ENCODE data around the gene CACNA1C. TPM values are rescaled to one million over a fixed set of nuclear protein-coding genes. Genes with fewer than 3 reads are reported as not detected.

CACNA1C gene
- total and polyA plus RNA-seq, 10 of the 15 experiments (the other 5 are each of a cell fraction or from before 2014, with no cell fraction given): under 0.01 to 0.15 (median 0.09) TPM; not detected in 5

- TF ChIP-seq CHD4 (IDR thresholded peaks at IDR 0.05) (no peak), NRF1 (conservative IDR thresholded peaks at IDR 0.05; ENCODE audit: low read depth, low read length) (no peak), EED (IDR thresholded peaks at IDR 0.05; ENCODE audit: low read depth) (no peak), DPF2 (IDR thresholded peaks at IDR 0.05) (no peak), TAF1 (IDR thresholded peaks at IDR 0.05; ENCODE audit: borderline replicate concordance, low read depth, low read length) (no peak), ELK1 (IDR thresholded peaks at IDR 0.05; ENCODE audit: low read depth, low read length) (no peak), NR2C2 (IDR thresholded peaks at IDR 0.05; ENCODE audit: borderline replicate concordance, control insufficient read depth, insufficient read length, low read depth) (no peak), IRF4 (IDR thresholded peaks at IDR 0.05; ENCODE audit: low read depth, low read length) (0 out of 2 replicates have a peak, but pooled peaks have one; percentile 21), ETV6 (conservative IDR thresholded peaks at IDR 0.05 in 1 of 2, IDR thresholded peaks at IDR 0.05 in 1 of 2; ENCODE audit: borderline replicate concordance in 1 of 2, low read depth in 1 of 2) (no peak), MTA2 (IDR thresholded peaks at IDR 0.05; ENCODE audit: low read depth) (peak; percentile 61), MEF2A (IDR thresholded peaks at IDR 0.05; ENCODE audit: insufficient read depth, low read depth, low read length) (no peak), JUNB (IDR thresholded peaks at IDR 0.05) (peak; percentile 81), ZNF207 (IDR thresholded peaks at IDR 0.05; ENCODE audit: borderline replicate concordance) (no peak), NFXL1 (IDR thresholded peaks at IDR 0.05; ENCODE audit: borderline replicate concordance) (no peak), ZBTB11 (CRISPR knock-in tag; IDR thresholded peaks at IDR 0.05) (no peak), RUNX3 (IDR thresholded peaks at IDR 0.05; ENCODE audit: low read length) (0 out of 2 replicates have a peak, but pooled peaks have one; percentile 16), CREB1 (IDR thresholded peaks at IDR 0.05; ENCODE audit: low read depth) (no peak), MEF2B (IDR thresholded peaks at IDR 0.05; ENCODE audit: partially characterized antibody, poor library complexity, severe bottlenecking) (peak; percentile 12), BCL11A (IDR thresholded peaks at IDR 0.05; ENCODE audit: low read depth, low read length) (no peak), NBN (IDR thresholded peaks at IDR 0.05) (peak; percentile 45; the same call in 1 of the 2 replicates), SMAD1 (IDR thresholded peaks at IDR 0.05; ENCODE audit: low read depth, partially characterized antibody) (no peak), PAX8 (IDR thresholded peaks at IDR 0.05) (no peak), KLF5 (IDR thresholded peaks at IDR 0.05; ENCODE audit: partially characterized antibody) (no peak), TCF3 (IDR thresholded peaks at IDR 0.05; ENCODE audit: borderline replicate concordance, insufficient read depth, low read depth, low read length) (no peak), NFYB (IDR thresholded peaks at IDR 0.05; ENCODE audit: insufficient read depth, low read depth, low read length) (no peak), CTCF (IDR thresholded peaks at IDR 0.05 in 2 of 3, conservative IDR thresholded peaks at IDR 0.05 in 1 of 3; ENCODE audit: control insufficient read depth in 2 of 3, extremely low read depth in 1 of 3, insufficient read depth in 1 of 3, low read depth in 3 of 3, low read length in 3 of 3) (no peak)
These were observed 334.5 kb downstream of the CACNA1C start (continued) for GRCh38 chr12:2387103-2387834.

All from GM12878 (cell line).